HepG2 (cell line): ENCODE measurements around the gene THOC6. TPM values are rescaled to one million over a fixed set of nuclear protein-coding genes. Genes with fewer than 3 reads are reported as not detected.
A peak's percentile ranks its signal among the peaks of the same experiment; 100 is the strongest.

Experiments used
- ARNT2 ChIP-seq: sonication (generic); formaldehyde crosslinking; IDR thresholded peaks from 2 replicates; pipeline ENCODE4 v1.8.0; 2022; ENCODE audit warnings: mild to moderate bottlenecking, low read depth, missing genetic modification reagents, moderate library complexity
- HNRNPLL ChIP-seq: fragments of 200-400 bp; formaldehyde crosslinking; IDR thresholded peaks from 2 replicates; pipeline ENCODE4 v1.6.1; 2017; ENCODE audit warnings: mild to moderate bottlenecking, low read depth, low read length; ENCODE audit not compliant: poor library complexity, severe bottlenecking
- REL ChIP-seq: sonication (generic); formaldehyde crosslinking; conservative IDR thresholded peaks from 2 replicates; pipeline ENCODE4 v1.8.0; 2022; ENCODE audit warnings: mild to moderate bottlenecking, missing genetic modification reagents, moderate library complexity
- SNAPC2 ChIP-seq: sonication (generic); formaldehyde crosslinking; IDR thresholded peaks from 2 replicates; pipeline ENCODE4 v1.8.1; 2022; ENCODE audit warnings: mild to moderate bottlenecking, missing genetic modification reagents
- SOX13 ChIP-seq, 3 experiments: fragments of 450-650 bp in 1 of 3; sonication (generic) in 1 of 3; formaldehyde crosslinking in 1 of 3; IDR thresholded peaks in 2 of 3; conservative IDR thresholded peaks in 1 of 3; 2 replicates each; pipeline versions ENCODE4 v1.5.0 to v1.6.1; 2016 to 2020; ENCODE audit warnings: antibody characterized with exemption in 1 of 3, mild to moderate bottlenecking in 1 of 3, missing compliant biosample characterization in 1 of 3, missing genetic modification reagents in 1 of 3, moderate library complexity in 1 of 3
- TCF12 ChIP-seq, 2 experiments: fragments of 450-650 bp in 1 of 2; sonication (generic) in 1 of 2; formaldehyde crosslinking in 1 of 2; IDR thresholded peaks; 2 replicates each; pipeline versions ENCODE4 v1.6.1 to v1.8.0; 2017 to 2022; ENCODE audit warnings: antibody characterized with exemption in 1 of 2, mild to moderate bottlenecking in 1 of 2, missing genetic modification reagents in 1 of 2, moderate library complexity in 1 of 2
- ZBTB7B ChIP-seq: sonication (generic); formaldehyde crosslinking; IDR thresholded peaks from 2 replicates; pipeline ENCODE4 v1.4.0; 2020; ENCODE audit warnings: missing genetic modification reagents
- ZFP1 ChIP-seq: IDR thresholded peaks from 2 replicates; pipeline ENCODE4 v1.6.1; 2016
- ZFX ChIP-seq: sonication (generic); formaldehyde crosslinking; IDR thresholded peaks from 2 replicates; pipeline ENCODE4 v1.4.0; 2020; ENCODE audit warnings: mild to moderate bottlenecking, low read depth, missing genetic modification reagents, moderate library complexity
- ZNF326 ChIP-seq: sonication (generic); formaldehyde crosslinking; IDR thresholded peaks from 2 replicates; pipeline ENCODE4 v1.4.0; 2020; ENCODE audit warnings: missing genetic modification reagents, borderline replicate concordance
- ZZZ3 ChIP-seq: sonication (generic); formaldehyde crosslinking; IDR thresholded peaks from 2 replicates; pipeline ENCODE4 v1.4.0; 2020; ENCODE audit warnings: missing genetic modification reagents, mild to moderate bottlenecking, borderline replicate concordance
- polyA plus RNA-seq, 8 experiments: library from polyadenylated mRNA; depleted of rRNA in 3 of 8; stranded (reverse) in 7 of 8; unstranded in 1 of 8; fragments of >200 nt; fragmentation: Illumina TruSeq in 4 of 8; extraction: Trizol in 4 of 8; gene quantifications; 2 replicates each; pipeline versions ENCODE4 v1.2.1 to v1.2.3, GENCODE V29; 2011 to 2016; ENCODE audit warnings: low read depth in 4 of 8, missing spikeins in 1 of 8, mixed read lengths in 1 of 8; ENCODE audit not compliant: insufficient read depth in 1 of 8
- total RNA-seq, 5 experiments: library from RNA; depleted of rRNA; stranded (reverse); fragments of >200 nt; fragmentation: Illumina TruSeq; extraction: Trizol; gene quantifications; 2 replicates each; pipeline ENCODE4 v1.2.3, GENCODE V29; 2016; ENCODE audit warnings: low read depth in 1 of 5
- TF ChIP-seq, protein P1 (sequence below): sonication (generic); formaldehyde crosslinking; IDR thresholded peaks from 2 replicates; pipeline ENCODE4 v1.4.0; 2020; ENCODE audit warnings: missing genetic modification reagents
- TF ChIP-seq, protein P2 (sequence below): sonication (generic); formaldehyde crosslinking; IDR thresholded peaks from 2 replicates; pipeline ENCODE4 v1.4.0; 2020; ENCODE audit warnings: missing genetic modification reagents
- TF ChIP-seq, protein P3 (sequence below): sonication (generic); formaldehyde crosslinking; IDR thresholded peaks from 2 replicates; pipeline ENCODE4 v1.5.1; 2020; ENCODE audit warnings: mild to moderate bottlenecking, missing genetic modification reagents, borderline replicate concordance
- TF ChIP-seq, protein P4 (sequence below): sonication (generic); formaldehyde crosslinking; IDR thresholded peaks from 2 replicates; pipeline ENCODE4 v1.8.1; 2022; ENCODE audit warnings: mild to moderate bottlenecking, missing genetic modification reagents

The THOC6 gene
- total and polyA plus RNA-seq, 2 of the 13 experiments (the other 11 are each of a cell fraction or from before 2014, with no cell fraction given): 32.1 to 37.0 TPM

DNA sequence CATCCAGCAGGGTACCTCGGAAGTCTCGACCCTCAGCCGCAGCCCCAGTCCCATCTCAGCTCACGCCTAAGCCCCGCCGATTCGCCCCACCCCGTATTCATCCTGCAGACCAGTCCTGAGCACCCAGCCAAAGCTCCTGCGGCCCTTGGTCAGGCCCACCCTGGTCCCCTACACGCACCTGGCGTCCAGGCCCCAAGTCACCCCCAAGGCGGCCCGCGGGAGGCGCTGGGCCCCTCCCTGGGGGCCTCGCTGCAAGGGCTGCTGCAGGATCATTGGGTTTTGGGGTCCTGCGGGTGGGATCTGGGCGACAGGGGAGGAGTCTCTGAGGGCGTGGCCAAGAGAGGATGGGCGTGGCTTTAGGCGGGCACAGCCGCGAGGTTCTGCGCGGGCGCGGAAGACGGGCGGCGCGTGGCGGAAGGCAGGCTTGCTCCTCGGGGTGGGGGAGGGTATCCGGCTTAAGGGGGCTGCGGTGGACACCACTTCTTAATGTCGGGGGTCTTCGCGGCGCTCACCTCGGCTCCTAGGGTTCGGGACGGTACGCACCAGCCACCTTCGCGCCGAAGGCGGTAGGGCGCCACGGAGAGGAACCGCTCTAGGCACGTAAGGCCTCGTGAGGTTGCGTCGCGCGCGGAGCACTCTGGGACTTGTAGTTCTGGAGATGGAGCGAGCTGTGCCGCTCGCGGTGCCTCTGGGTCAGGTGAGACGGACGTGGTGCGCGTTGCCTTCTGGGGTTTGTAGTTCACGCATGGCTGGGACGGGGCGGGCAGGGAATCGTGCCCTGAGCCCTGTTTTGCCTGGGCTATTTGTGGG, at the start of gene THOC6, which contains the start of gene HCFC1R1 (continued):
- TF ChIP-seq, protein P1, sequence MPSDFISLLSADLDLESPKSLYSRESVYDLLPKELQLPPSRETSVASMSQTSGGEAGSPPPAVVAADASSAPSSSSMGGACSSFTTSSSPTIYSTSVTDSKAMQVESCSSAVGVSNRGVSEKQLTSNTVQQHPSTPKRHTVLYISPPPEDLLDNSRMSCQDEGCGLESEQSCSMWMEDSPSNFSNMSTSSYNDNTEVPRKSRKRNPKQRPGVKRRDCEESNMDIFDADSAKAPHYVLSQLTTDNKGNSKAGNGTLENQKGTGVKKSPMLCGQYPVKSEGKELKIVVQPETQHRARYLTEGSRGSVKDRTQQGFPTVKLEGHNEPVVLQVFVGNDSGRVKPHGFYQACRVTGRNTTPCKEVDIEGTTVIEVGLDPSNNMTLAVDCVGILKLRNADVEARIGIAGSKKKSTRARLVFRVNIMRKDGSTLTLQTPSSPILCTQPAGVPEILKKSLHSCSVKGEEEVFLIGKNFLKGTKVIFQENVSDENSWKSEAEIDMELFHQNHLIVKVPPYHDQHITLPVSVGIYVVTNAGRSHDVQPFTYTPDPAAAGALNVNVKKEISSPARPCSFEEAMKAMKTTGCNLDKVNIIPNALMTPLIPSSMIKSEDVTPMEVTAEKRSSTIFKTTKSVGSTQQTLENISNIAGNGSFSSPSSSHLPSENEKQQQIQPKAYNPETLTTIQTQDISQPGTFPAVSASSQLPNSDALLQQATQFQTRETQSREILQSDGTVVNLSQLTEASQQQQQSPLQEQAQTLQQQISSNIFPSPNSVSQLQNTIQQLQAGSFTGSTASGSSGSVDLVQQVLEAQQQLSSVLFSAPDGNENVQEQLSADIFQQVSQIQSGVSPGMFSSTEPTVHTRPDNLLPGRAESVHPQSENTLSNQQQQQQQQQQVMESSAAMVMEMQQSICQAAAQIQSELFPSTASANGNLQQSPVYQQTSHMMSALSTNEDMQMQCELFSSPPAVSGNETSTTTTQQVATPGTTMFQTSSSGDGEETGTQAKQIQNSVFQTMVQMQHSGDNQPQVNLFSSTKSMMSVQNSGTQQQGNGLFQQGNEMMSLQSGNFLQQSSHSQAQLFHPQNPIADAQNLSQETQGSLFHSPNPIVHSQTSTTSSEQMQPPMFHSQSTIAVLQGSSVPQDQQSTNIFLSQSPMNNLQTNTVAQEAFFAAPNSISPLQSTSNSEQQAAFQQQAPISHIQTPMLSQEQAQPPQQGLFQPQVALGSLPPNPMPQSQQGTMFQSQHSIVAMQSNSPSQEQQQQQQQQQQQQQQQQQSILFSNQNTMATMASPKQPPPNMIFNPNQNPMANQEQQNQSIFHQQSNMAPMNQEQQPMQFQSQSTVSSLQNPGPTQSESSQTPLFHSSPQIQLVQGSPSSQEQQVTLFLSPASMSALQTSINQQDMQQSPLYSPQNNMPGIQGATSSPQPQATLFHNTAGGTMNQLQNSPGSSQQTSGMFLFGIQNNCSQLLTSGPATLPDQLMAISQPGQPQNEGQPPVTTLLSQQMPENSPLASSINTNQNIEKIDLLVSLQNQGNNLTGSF (CRISPR knock-in tag): peak; percentile 16; the same call in 1 of the 2 replicates
- peak; percentile 92 for TF ChIP-seq HNRNPLL
- peak; percentile 83; the same call in 1 of the 2 replicates for TF ChIP-seq ZNF326 (CRISPR knock-in tag)
- TF ChIP-seq ZFX (CRISPR knock-in tag): peak; percentile 96
- 0 out of 2 replicates have a peak, but pooled peaks have one; percentile 26 for TF ChIP-seq ZFP1 (CRISPR knock-in tag)
- TF ChIP-seq, protein P2, sequence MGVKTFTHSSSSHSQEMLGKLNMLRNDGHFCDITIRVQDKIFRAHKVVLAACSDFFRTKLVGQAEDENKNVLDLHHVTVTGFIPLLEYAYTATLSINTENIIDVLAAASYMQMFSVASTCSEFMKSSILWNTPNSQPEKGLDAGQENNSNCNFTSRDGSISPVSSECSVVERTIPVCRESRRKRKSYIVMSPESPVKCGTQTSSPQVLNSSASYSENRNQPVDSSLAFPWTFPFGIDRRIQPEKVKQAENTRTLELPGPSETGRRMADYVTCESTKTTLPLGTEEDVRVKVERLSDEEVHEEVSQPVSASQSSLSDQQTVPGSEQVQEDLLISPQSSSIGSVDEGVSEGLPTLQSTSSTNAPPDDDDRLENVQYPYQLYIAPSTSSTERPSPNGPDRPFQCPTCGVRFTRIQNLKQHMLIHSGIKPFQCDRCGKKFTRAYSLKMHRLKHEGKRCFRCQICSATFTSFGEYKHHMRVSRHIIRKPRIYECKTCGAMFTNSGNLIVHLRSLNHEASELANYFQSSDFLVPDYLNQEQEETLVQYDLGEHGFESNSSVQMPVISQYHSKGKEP: 0 out of 2 replicates have a peak, but pooled peaks have one; percentile 27
- TF ChIP-seq REL: peak; percentile 51; the same call in 1 of the 2 replicates
- TF ChIP-seq, protein P3, sequence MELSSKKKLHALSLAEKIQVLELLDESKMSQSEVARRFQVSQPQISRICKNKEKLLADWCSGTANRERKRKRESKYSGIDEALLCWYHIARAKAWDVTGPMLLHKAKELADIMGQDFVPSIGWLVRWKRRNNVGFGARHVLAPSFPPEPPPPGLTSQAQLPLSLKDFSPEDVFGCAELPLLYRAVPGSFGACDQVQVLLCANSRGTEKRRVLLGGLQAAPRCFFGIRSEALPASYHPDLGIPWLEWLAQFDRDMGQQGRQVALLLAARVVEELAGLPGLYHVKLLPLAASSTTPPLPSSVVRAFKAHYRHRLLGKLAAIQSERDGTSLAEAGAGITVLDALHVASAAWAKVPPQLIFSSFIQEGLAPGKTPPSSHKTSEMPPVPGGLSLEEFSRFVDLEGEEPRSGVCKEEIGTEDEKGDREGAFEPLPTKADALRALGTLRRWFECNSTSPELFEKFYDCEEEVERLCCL (CRISPR knock-in tag): peak; percentile 68
- 0 out of 2 replicates have a peak, but pooled peaks have one; percentile 53 for TF ChIP-seq ZZZ3 (CRISPR knock-in tag)
- peak; percentile 82 for TF ChIP-seq ZBTB7B (CRISPR knock-in tag)
- peak; percentile 54; the same call in 1 of the 2 replicates for TF ChIP-seq ARNT2 (CRISPR knock-in tag)
- no peak for TF ChIP-seq TCF12 (IDR thresholded peaks at IDR 0.05)
- no peak for TF ChIP-seq TCF12 (CRISPR knock-in tag; IDR thresholded peaks at IDR 0.05)
- no peak for TF ChIP-seq SOX13 (IDR thresholded peaks at IDR 0.05)
- TF ChIP-seq SOX13 (CRISPR knock-in tag; conservative IDR thresholded peaks at IDR 0.05 in 1 of 2, IDR thresholded peaks at IDR 0.05 in 1 of 2): peak in 1 of 2 experiments; percentile 42; a peak in 3 of 4 replicates
- TF ChIP-seq, protein P4, sequence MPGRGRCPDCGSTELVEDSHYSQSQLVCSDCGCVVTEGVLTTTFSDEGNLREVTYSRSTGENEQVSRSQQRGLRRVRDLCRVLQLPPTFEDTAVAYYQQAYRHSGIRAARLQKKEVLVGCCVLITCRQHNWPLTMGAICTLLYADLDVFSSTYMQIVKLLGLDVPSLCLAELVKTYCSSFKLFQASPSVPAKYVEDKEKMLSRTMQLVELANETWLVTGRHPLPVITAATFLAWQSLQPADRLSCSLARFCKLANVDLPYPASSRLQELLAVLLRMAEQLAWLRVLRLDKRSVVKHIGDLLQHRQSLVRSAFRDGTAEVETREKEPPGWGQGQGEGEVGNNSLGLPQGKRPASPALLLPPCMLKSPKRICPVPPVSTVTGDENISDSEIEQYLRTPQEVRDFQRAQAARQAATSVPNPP: peak; percentile 64
- peak; percentile 96 for TF ChIP-seq SNAPC2 (CRISPR knock-in tag)
